Measurements from ENCODE around the gene SFXN2. TPM values are rescaled to one million over a fixed set of nuclear protein-coding genes. Genes with fewer than 3 reads are reported as not detected.
"Not testable (repeated sequence)": the region's sequence is repeated elsewhere in the genome, so short reads cannot be mapped to it uniquely, and the experiment has no call there.

Gene SFXN2
- polyA plus RNA-seq, 1 of the 3 experiments (the other 2 are of a cell fraction) = 10.2 TPM

- Histone ChIP-seq H3K9ac (no peak overlapping the region), H3K4me1 (ENCODE audit: control insufficient read depth in 1 of 2, insufficient read depth in 2 of 2, low read depth in 1 of 2, low read length in 1 of 2) (peaks cover 12 to 18% of the 10 kb centered on the region in 2 experiments; a peak in 3 of 4 replicates), H3F3A (replicated peaks; ENCODE audit: insufficient read depth) (peaks cover 9% of the 10 kb centered on the region), H3K4me2 (no peak overlapping the region), H3K27ac (ENCODE audit: low read depth in 2 of 2, low read length in 1 of 2) (no peak overlapping the region), H4K20me1 (ENCODE audit: insufficient read depth) (no peaks in the 10 kb centered on the region), H3K36me3 (replicated peaks in 1 of 2; ENCODE audit: control insufficient read depth in 1 of 2, insufficient read depth in 2 of 2, low read length in 1 of 2) (peaks cover 0 to 3% of the 10 kb centered on the region in 2 experiments), H3K79me2 (ENCODE audit: insufficient read depth) (peaks cover 39% of the 10 kb centered on the region), H3K27me3 (ENCODE audit: insufficient read depth) (no peaks in the 10 kb centered on the region), H3K9me2 (no peaks in the 10 kb centered on the region), H3K4me3 (ENCODE audit: low read depth in 2 of 2, low read length in 1 of 2) (no peak overlapping the region), H3K9me3 (no peaks in the 10 kb centered on the region), H2AFZ (ENCODE audit: low read depth) (no peak overlapping the region)
- WGBS (ENCODE audit: low lambda C conversion rate) = 100% methylated on average over 1 of the region's 1 CpG
- no peak for DNase-seq
- POLR2A ChIA-PET = no interaction called here
- TF ChIP-seq MAX (IDR thresholded peaks at IDR 0.05; ENCODE audit: low read depth) (no peak), TEAD4 (IDR thresholded peaks at IDR 0.05; ENCODE audit: borderline replicate concordance, insufficient read depth) (no peak), IRF3 (IDR thresholded peaks at IDR 0.05; ENCODE audit: low read depth, low read length) (no peak), CTCF (IDR thresholded peaks at IDR 0.05) (no peak), FOXM1 (IDR thresholded peaks at IDR 0.05; ENCODE audit: low read depth) (no peak), TCF12 (IDR thresholded peaks at IDR 0.05) (no peak), JUND (IDR thresholded peaks at IDR 0.05) (no peak), GATA2 (CRISPR knock-in tag; IDR thresholded peaks at IDR 0.05) (no peak)
- CTCF ChIA-PET = interaction anchor here (0.7 to 11.2 kb wide), 3 partner anchors 18 to 201 kb away, joined by 3 to 123 read pairs (median 3); no protein-coding TSS in a partner anchor
Measured at GRCh38 chr10:102715880-102716279, 1.4 kb downstream of the SFXN2 start.

- peaks cover 28% of the 10 kb centered on the region for H3K79me2 ChIP-seq (ENCODE audit: insufficient read depth)
- H3F3A ChIP-seq (replicated peaks; ENCODE audit: insufficient read depth); H2AFZ ChIP-seq (ENCODE audit: low read depth); H3K9ac ChIP-seq; H3K27me3 ChIP-seq (ENCODE audit: insufficient read depth); DNase-seq; H3K4me2 ChIP-seq; H3K4me3 ChIP-seq (ENCODE audit: low read depth in 2 of 2, low read length in 1 of 2); POLR2A ChIA-PET; H3K36me3 ChIP-seq (replicated peaks in 1 of 2; ENCODE audit: control insufficient read depth in 1 of 2, insufficient read depth in 2 of 2, low read length in 1 of 2); H3K27ac ChIP-seq (ENCODE audit: low read depth in 2 of 2, low read length in 1 of 2); H4K20me1 ChIP-seq (ENCODE audit: insufficient read depth); H3K9me2 ChIP-seq; H3K9me3 ChIP-seq: not testable (repeated sequence)
- peaks cover 8 to 18% of the 10 kb centered on the region in 2 experiments; a peak in 3 of 4 replicates for H3K4me1 ChIP-seq (ENCODE audit: control insufficient read depth in 1 of 2, insufficient read depth in 2 of 2, low read depth in 1 of 2, low read length in 1 of 2)
- CTCF ChIA-PET = interaction anchor here (1.3 to 11.2 kb wide), 2 partner anchors 43 to 200 kb away, joined by 3 to 123 read pairs; no protein-coding TSS in a partner anchor
- 97% methylated on average over 18 of the region's 18 CpGs for WGBS (ENCODE audit: low lambda C conversion rate)
Measured at GRCh38 chr10:102716900-102717565, 2.6 kb downstream of the SFXN2 start.
